Panc1 (cell line): Measurements from ENCODE around the gene IGSF3. TPM values are rescaled to one million over a fixed set of nuclear protein-coding genes. Genes with fewer than 3 reads are reported as not detected.

Experiments used
- ATAC-seq: fragments of 200-7000 bp; cut with Tn5 transposase; 2 replicates; pipeline ENCODE4 v1.9.1; 2020; ENCODE audit warnings: mild to moderate bottlenecking, moderate library complexity
- BruUV-seq: library from RNA; stranded (reverse); fragments of 400-500 nt; replicated peaks from 2 replicates; lab custom pipeline; 2021; lab: Mats Ljungman, UMichigan
- CTCF ChIA-PET: fragments of 300-600 bp; sonication (Branson Sonifier 250); formaldehyde crosslinking; loops from one replicate; lab custom pipeline; 2022; ENCODE audit warnings: antibody characterized with exemption; lab: Charles Lee
- POLR2A ChIA-PET: fragments of 300-600 bp; sonication (Branson Sonifier 250); formaldehyde crosslinking; loops from one replicate; lab custom pipeline; 2022; ENCODE audit warnings: antibody characterized with exemption; lab: Charles Lee
- DNase-seq: peaks from one replicate; pipeline ENCODE4 v3.0.0-alpha.2; 2010; ENCODE audit warnings: low read depth, low spot score
- H3K27ac ChIP-seq: 2 replicates; pipeline ENCODE4 v1.5.1; 2011; ENCODE audit warnings: mild to moderate bottlenecking, low read length, inconsistent platforms
- H3K27me3 ChIP-seq: fragments of 200-500 bp; sonication (Bioruptor generic); 2 replicates; pipeline ENCODE4 v1.6.0; 2014; ENCODE audit warnings: low read length, inconsistent platforms; ENCODE audit not compliant: control insufficient read depth, insufficient read depth
- H3K36me3 ChIP-seq: fragments of 200-500 bp; sonication (Bioruptor generic); 2 replicates; pipeline ENCODE4 v1.5.1; 2014; ENCODE audit warnings: inconsistent platforms, mild to moderate bottlenecking, low read length, moderate library complexity; ENCODE audit not compliant: control insufficient read depth, insufficient read depth
- H3K4me1 ChIP-seq: 2 replicates; pipeline ENCODE4 v1.5.1; 2011; ENCODE audit warnings: inconsistent platforms, mild to moderate bottlenecking, low read length, moderate library complexity; ENCODE audit not compliant: control insufficient read depth, insufficient read depth
- H3K4me3 ChIP-seq, 2 experiments: 2 replicates each; pipeline ENCODE4 v1.5.1; 2011 to 2012; ENCODE audit warnings: low read depth in 2 of 2, low read length in 2 of 2, mild to moderate bottlenecking in 2 of 2, inconsistent platforms in 1 of 2, moderate library complexity in 1 of 2
- H3K9me3 ChIP-seq: fragments of 200-500 bp; sonication (Bioruptor generic); 2 replicates; pipeline ENCODE4 v1.5.1; 2014; ENCODE audit warnings: low read depth, mild to moderate bottlenecking, inconsistent platforms, low read length, moderate library complexity; ENCODE audit not compliant: control insufficient read depth, insufficient read depth
- POLR2AphosphoS5 ChIP-seq: IDR thresholded peaks from 2 replicates; pipeline ENCODE4 v1.6.1; 2012; ENCODE audit warnings: mild to moderate bottlenecking, low read depth, low read length, moderate library complexity
- SIN3A ChIP-seq: IDR thresholded peaks from 2 replicates; pipeline ENCODE4 v1.6.1; 2012; ENCODE audit warnings: low read depth, mild to moderate bottlenecking, low read length, moderate library complexity, borderline replicate concordance; ENCODE audit not compliant: insufficient read depth
- TCF7L2 ChIP-seq: IDR thresholded peaks from 2 replicates; pipeline ENCODE4 v1.6.1; 2011; ENCODE audit warnings: mild to moderate bottlenecking, low read depth, low read length, inconsistent platforms
- in situ Hi-C: cut with HindIII; loops from 2 replicates; pipeline ENCODE4 v1.10.0; 2016; ENCODE audit warnings: low sequenced_read_pairs, low pct_unique_long_range_greater_than_20kb
- intact Hi-C: fragments of 100-400 bp; cut with micrococcal nuclease; formaldehyde crosslinking; loops from one replicate; pipeline ENCODE4 v1.10.0; 2022; ENCODE audit not compliant: unreplicated experiment
- total RNA-seq: library from RNA; stranded (reverse); gene quantifications from one replicate; pipeline ENCODE4 v1.2.1, GENCODE V29; 2021; ENCODE audit not compliant: unreplicated experiment
- TF ChIP-seq, protein P1 (sequence below): fragments of 450-650 bp; IDR thresholded peaks from 2 replicates; pipeline ENCODE4 v1.5.1; 2017; ENCODE audit warnings: mild to moderate bottlenecking
- TF ChIP-seq, protein P2 (sequence below), 2 experiments: IDR thresholded peaks; 2 replicates each; pipeline ENCODE4 v1.6.1; 2011 to 2012; ENCODE audit warnings: low read depth in 2 of 2, control low read depth in 1 of 2, low read length in 1 of 2, mild to moderate bottlenecking in 1 of 2, moderate library complexity in 1 of 2; ENCODE audit not compliant: insufficient read depth in 1 of 2

IGSF3 gene
- total RNA-seq, 1 experiment from 2014 or later = 9.3 TPM

DNA sequence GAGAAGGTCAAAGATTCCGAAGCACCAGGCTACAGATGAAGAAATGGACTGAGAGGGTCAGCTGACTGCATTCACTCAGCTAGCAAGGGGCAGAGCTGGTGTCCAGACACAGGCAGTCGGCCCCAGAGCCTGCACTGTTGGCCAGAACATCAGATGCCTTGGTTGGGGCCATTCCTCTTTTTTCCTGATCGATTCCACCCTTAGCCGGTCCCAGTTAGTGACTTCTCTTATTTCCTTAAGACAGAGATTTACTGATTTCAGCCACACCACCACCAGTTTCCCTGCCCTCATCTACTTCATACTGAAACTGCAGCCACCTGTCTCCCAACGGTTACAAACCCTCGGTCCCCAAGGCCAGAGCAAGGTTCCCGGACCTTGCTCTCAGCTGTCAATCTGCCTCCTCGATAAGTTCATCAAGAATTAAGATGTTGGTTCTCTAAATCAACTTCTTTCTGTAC lies 108.2 kb downstream of the IGSF3 start:
- ATAC-seq = no peak
- no peak for DNase-seq
- H3K27me3 ChIP-seq = no peaks in the 10 kb centered on the region
- POLR2A ChIA-PET = no interaction called here
- H3K36me3 ChIP-seq = no peaks in the 10 kb centered on the region
- TF ChIP-seq, protein P1, sequence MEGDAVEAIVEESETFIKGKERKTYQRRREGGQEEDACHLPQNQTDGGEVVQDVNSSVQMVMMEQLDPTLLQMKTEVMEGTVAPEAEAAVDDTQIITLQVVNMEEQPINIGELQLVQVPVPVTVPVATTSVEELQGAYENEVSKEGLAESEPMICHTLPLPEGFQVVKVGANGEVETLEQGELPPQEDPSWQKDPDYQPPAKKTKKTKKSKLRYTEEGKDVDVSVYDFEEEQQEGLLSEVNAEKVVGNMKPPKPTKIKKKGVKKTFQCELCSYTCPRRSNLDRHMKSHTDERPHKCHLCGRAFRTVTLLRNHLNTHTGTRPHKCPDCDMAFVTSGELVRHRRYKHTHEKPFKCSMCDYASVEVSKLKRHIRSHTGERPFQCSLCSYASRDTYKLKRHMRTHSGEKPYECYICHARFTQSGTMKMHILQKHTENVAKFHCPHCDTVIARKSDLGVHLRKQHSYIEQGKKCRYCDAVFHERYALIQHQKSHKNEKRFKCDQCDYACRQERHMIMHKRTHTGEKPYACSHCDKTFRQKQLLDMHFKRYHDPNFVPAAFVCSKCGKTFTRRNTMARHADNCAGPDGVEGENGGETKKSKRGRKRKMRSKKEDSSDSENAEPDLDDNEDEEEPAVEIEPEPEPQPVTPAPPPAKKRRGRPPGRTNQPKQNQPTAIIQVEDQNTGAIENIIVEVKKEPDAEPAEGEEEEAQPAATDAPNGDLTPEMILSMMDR = no peak
- no peak for TF ChIP-seq TCF7L2
- TF ChIP-seq POLR2AphosphoS5 = no peak
- TF ChIP-seq, protein P2, sequence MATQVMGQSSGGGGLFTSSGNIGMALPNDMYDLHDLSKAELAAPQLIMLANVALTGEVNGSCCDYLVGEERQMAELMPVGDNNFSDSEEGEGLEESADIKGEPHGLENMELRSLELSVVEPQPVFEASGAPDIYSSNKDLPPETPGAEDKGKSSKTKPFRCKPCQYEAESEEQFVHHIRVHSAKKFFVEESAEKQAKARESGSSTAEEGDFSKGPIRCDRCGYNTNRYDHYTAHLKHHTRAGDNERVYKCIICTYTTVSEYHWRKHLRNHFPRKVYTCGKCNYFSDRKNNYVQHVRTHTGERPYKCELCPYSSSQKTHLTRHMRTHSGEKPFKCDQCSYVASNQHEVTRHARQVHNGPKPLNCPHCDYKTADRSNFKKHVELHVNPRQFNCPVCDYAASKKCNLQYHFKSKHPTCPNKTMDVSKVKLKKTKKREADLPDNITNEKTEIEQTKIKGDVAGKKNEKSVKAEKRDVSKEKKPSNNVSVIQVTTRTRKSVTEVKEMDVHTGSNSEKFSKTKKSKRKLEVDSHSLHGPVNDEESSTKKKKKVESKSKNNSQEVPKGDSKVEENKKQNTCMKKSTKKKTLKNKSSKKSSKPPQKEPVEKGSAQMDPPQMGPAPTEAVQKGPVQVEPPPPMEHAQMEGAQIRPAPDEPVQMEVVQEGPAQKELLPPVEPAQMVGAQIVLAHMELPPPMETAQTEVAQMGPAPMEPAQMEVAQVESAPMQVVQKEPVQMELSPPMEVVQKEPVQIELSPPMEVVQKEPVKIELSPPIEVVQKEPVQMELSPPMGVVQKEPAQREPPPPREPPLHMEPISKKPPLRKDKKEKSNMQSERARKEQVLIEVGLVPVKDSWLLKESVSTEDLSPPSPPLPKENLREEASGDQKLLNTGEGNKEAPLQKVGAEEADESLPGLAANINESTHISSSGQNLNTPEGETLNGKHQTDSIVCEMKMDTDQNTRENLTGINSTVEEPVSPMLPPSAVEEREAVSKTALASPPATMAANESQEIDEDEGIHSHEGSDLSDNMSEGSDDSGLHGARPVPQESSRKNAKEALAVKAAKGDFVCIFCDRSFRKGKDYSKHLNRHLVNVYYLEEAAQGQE (IDR thresholded peaks at IDR 0.05; ENCODE audit: insufficient read depth in 1 of 2, low read depth in 2 of 2, low read length in 1 of 2) = no peak
- TF ChIP-seq SIN3A = no peak
- H3K27ac ChIP-seq = no peak overlapping the region
- H3K4me1 ChIP-seq = no peaks in the 10 kb centered on the region; the same call in 1 of the 2 replicates
- no peaks in the 10 kb centered on the region for H3K9me3 ChIP-seq
- BruUV-seq = no TSS peak
- intact Hi-C loops (no loop called here), in situ Hi-C loops (no loop called here)
- CTCF ChIA-PET = no interaction called here
- H3K4me3 ChIP-seq = no peak overlapping the region

DNA sequence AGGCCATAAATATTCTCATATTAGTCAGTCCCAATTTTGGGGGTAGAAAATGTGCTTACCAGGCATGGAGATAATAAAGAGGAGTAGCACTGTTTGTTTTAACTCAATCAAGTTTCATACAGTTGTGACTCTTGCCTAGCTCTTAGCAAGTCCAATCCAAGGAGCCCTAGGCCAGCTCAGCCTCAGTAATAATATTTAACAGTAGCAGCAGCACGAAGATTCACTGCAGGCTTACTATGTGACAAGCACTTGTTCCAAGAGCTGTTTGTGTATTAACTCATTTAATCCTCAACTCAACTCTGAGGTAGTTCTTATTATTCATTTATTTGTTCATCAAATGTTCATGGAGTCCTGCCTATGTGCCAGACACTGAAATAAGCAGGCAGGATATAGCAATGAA lies 109.0 kb downstream of the IGSF3 start:
- TF ChIP-seq, protein P2 (IDR thresholded peaks at IDR 0.05; ENCODE audit: insufficient read depth in 1 of 2, low read depth in 2 of 2, low read length in 1 of 2) = no peak
- TF ChIP-seq POLR2AphosphoS5 (no peak), TCF7L2 (no peak), SIN3A (no peak)
- TF ChIP-seq, protein P1 = no peak
- no peaks in the 10 kb centered on the region for H3K36me3 ChIP-seq
- DNase-seq (no peak), ATAC-seq (no peak)
- intact Hi-C loops (no loop called here), in situ Hi-C loops (no loop called here)
- H3K4me1 ChIP-seq = no peaks in the 10 kb centered on the region; the same call in 1 of the 2 replicates
- ChIA-PET POLR2A (no interaction called here), CTCF (no interaction called here)
- no peak overlapping the region for H3K27ac ChIP-seq
- H3K9me3 ChIP-seq = no peaks in the 10 kb centered on the region
- no TSS peak for BruUV-seq
- H3K27me3 ChIP-seq = no peaks in the 10 kb centered on the region
- H3K4me3 ChIP-seq = no peak overlapping the region
